ENCODE data around the gene CST11. TPM values are rescaled to one million over a fixed set of nuclear protein-coding genes. Genes with fewer than 3 reads are reported as not detected.
"Not testable (repeated sequence)": the region's sequence is repeated elsewhere in the genome, so short reads cannot be mapped to it uniquely, and the experiment has no call there.

The CST11 gene
- total RNA-seq, 2 experiments from 2014 or later, result not detected

DNA sequence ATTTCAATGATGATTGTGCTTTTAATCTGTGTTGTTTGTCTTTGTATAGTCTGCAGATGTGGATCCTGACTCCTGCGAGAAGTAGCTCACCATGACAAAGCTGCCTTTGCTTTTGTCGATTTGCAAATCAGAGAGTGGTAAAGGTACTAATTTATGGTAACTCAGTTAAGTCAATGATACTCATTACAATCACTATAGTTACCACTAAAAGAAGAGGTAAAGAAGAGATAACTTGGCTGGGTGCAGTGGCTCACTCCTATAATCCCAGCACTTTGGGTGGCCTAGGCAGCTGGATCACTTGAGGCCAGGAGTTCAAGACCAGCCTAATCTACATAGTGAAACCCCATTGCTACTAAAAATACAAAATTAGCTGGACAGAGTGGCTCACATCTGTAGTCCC lies 20.6 kb upstream of the CST11 start:
- CTCF ChIA-PET; H3K4me1 Mint-ChIP-seq; H3K4me3 Mint-ChIP-seq; H3K27me3 Mint-ChIP-seq; H3K27ac Mint-ChIP-seq; H3K36me3 Mint-ChIP-seq (ENCODE audit: low read depth); H3K9me3 Mint-ChIP-seq; DNase-seq; POLR2A ChIA-PET: not testable (repeated sequence)

GRCh38 chr20:23472306-23472705 lies 19.6 kb upstream of the CST11 start:
- POLR2A ChIA-PET; CTCF ChIA-PET; H3K36me3 Mint-ChIP-seq (ENCODE audit: low read depth); H3K9me3 Mint-ChIP-seq; H3K27ac Mint-ChIP-seq; DNase-seq; H3K4me3 Mint-ChIP-seq; H3K4me1 Mint-ChIP-seq: not testable (repeated sequence)
- peaks cover 11% of the 10 kb centered on the region for H3K27me3 Mint-ChIP-seq

DNA sequence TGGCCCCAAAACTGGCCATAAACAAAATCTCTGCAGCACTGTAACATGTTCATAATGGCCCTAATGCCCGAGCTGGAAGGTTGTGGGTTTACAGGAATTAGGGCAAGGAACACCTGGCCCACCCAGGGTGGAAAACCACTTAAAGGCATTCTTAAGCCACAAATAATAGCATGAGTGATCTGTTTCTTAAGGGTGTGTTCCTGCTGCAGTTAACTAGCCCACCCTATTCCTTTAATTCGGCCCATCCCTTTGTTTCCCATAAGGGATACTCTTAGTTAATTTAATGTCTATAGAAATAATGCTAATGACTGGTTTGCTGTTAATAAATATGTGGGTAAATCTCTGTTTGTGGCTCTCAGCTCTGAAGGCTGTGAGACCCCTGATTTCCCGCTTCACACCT lies 14.3 kb upstream of the CST11 start:
- POLR2A ChIA-PET; H3K4me1 Mint-ChIP-seq; CTCF ChIA-PET; DNase-seq; H3K4me3 Mint-ChIP-seq; H3K27ac Mint-ChIP-seq; H3K36me3 Mint-ChIP-seq (ENCODE audit: low read depth): not testable (repeated sequence)
- peaks cover 13% of the 10 kb centered on the region for H3K27me3 Mint-ChIP-seq
- peaks cover 18% of the 10 kb centered on the region for H3K9me3 Mint-ChIP-seq

- H3K9me3 Mint-ChIP-seq, result peaks cover 8% of the 10 kb centered on the region
- H3K27ac Mint-ChIP-seq, result no peak overlapping the region
- no peak overlapping the region for H3K4me3 Mint-ChIP-seq
- no peaks in the 10 kb centered on the region for H3K36me3 Mint-ChIP-seq (ENCODE audit: low read depth)
- H3K27me3 Mint-ChIP-seq, result peaks cover 15% of the 10 kb centered on the region
- CTCF ChIA-PET, result no interaction called here
- H3K4me1 Mint-ChIP-seq, result peaks cover 11% of the 10 kb centered on the region
- POLR2A ChIA-PET, result no interaction called here
- no peak for DNase-seq
Measured at GRCh38 chr20:23461180-23461579, 8.5 kb upstream of the CST11 start.

- no peaks in the 10 kb centered on the region for H3K9me3 Mint-ChIP-seq
- no peaks in the 10 kb centered on the region for H3K36me3 Mint-ChIP-seq (ENCODE audit: low read depth)
- peaks cover 17% of the 10 kb centered on the region for H3K4me1 Mint-ChIP-seq
- DNase-seq, result no peak
- peaks cover 12% of the 10 kb centered on the region for H3K27me3 Mint-ChIP-seq
- POLR2A ChIA-PET, result no interaction called here
- CTCF ChIA-PET, result interaction anchor here (1.3 kb wide), 1 partner anchor 17 kb away, joined by 3 read pairs; no protein-coding TSS in a partner anchor
- H3K4me3 Mint-ChIP-seq, result no peak overlapping the region
- no peak overlapping the region for H3K27ac Mint-ChIP-seq
Measured at GRCh38 chr20:23459461-23460150, 6.9 kb upstream of the CST11 start.

- CTCF ChIA-PET, result no interaction called here
- peaks cover 17% of the 10 kb centered on the region for H3K4me1 Mint-ChIP-seq
- H3K36me3 Mint-ChIP-seq (ENCODE audit: low read depth), result no peaks in the 10 kb centered on the region
- H3K27ac Mint-ChIP-seq, result peak overlapping the region; percentile 62
- no peak for DNase-seq
- H3K9me3 Mint-ChIP-seq, result no peaks in the 10 kb centered on the region
- H3K27me3 Mint-ChIP-seq, result peaks cover 9% of the 10 kb centered on the region
- no peak overlapping the region for H3K4me3 Mint-ChIP-seq
- POLR2A ChIA-PET, result no interaction called here
Measured at GRCh38 chr20:23456873-23457272, 4.2 kb upstream of the CST11 start.

GRCh38 chr20:23456409-23456808 lies 3.7 kb upstream of the CST11 start:
- Mint-ChIP-seq H3K9me3 (no peaks in the 10 kb centered on the region), H3K36me3 (ENCODE audit: low read depth) (no peaks in the 10 kb centered on the region), H3K4me3 (no peak overlapping the region), H3K4me1 (peaks cover 17% of the 10 kb centered on the region), H3K27ac (peak overlapping the region; percentile 22), H3K27me3 (peaks cover 5% of the 10 kb centered on the region)
- ChIA-PET CTCF (no interaction called here), POLR2A (no interaction called here)
- no peak for DNase-seq

DNA sequence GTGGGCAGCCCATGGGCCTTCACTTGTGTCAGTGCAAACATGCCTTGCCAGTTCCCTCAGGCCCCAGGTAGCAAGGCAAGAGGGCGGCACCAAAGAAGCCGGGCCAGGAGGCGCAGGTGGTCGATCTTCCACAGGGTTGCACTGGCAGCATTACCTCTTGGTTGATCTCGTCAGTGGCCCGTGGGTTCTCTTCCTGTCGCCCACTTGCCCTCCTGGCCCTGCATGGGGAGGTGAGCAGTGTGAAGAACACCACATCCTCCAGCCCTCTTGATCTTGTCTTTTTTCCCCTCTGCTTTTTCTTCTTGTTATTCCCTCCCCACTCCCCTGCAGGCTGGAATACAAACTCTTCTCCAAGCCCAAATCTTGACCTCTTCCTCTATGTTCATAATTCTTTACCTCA lies 3.0 kb upstream of the CST11 start:
- DNase-seq, result no peak
- CTCF ChIA-PET, result no interaction called here
- H3K4me1 Mint-ChIP-seq, result peaks cover 17% of the 10 kb centered on the region
- H3K4me3 Mint-ChIP-seq, result no peak overlapping the region
- no peaks in the 10 kb centered on the region for H3K9me3 Mint-ChIP-seq
- POLR2A ChIA-PET, result no interaction called here
- peaks cover 5% of the 10 kb centered on the region for H3K27me3 Mint-ChIP-seq
- peak overlapping the region; percentile 52 for H3K27ac Mint-ChIP-seq
- no peaks in the 10 kb centered on the region for H3K36me3 Mint-ChIP-seq (ENCODE audit: low read depth)

GRCh38 chr20:23454816-23455215 lies 2.1 kb upstream of the CST11 start:
- Mint-ChIP-seq H3K27me3 (peaks cover 4% of the 10 kb centered on the region), H3K36me3 (ENCODE audit: low read depth) (no peaks in the 10 kb centered on the region), H3K27ac (no peak overlapping the region), H3K9me3 (no peaks in the 10 kb centered on the region), H3K4me1 (peaks cover 18% of the 10 kb centered on the region), H3K4me3 (no peak overlapping the region)
- no peak for DNase-seq
- CTCF ChIA-PET, result no interaction called here
- POLR2A ChIA-PET, result no interaction called here

DNA sequence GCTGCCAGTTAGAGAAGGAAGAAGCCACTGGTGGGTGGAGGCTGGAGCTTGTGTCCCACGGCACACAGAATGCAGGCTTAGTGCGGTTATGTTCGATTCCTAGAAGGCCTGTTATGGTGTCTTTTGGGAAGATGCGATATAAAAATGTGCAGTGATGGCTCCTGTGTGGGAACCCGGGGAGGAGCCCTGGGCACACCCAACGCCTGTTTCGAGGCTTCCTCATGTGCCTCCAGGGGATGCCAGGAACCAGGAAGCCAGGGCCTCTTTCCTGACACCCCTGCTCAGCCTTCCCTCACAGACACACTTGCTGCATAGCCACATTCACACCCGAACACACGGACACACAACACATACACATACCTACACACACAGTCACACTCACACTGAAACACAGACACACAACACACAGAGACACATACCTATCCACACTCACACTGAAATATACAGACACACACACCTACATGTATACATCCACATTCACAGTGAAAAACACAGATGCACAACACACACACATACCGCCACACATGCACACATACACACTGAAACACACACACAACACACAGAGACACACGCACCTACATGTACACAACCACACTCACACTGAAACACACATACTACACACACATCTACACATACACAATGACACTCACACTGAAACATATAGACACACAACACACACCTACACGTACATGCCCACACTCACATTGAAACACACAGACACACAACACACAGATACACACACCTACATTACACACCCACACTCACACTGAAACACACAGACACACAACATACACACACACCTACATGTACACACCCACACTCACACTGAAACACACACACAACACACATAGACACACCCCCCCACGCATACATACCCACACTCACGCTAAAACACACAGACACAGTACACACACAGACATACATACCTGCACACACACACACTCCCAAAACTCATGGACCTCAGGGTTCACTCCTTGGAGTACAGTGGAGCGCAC lies 1.2 kb upstream of the CST11 start:
- Mint-ChIP-seq H3K36me3 (ENCODE audit: low read depth) (no peaks in the 10 kb centered on the region), H3K9me3 (no peaks in the 10 kb centered on the region), H3K27ac (no peak overlapping the region), H3K4me3 (no peak overlapping the region), H3K27me3 (no peaks in the 10 kb centered on the region), H3K4me1 (peaks cover 27% of the 10 kb centered on the region)
- CTCF ChIA-PET, result no interaction called here
- POLR2A ChIA-PET, result no interaction called here
- DNase-seq, result no peak

- ChIA-PET CTCF (no interaction called here), POLR2A (no interaction called here)
- Mint-ChIP-seq H3K36me3 (ENCODE audit: low read depth) (no peaks in the 10 kb centered on the region), H3K4me3 (no peak overlapping the region), H3K27me3 (no peaks in the 10 kb centered on the region), H3K4me1 (peaks cover 24% of the 10 kb centered on the region), H3K9me3 (no peaks in the 10 kb centered on the region), H3K27ac (no peak overlapping the region)
- no peak for DNase-seq
Measured at GRCh38 chr20:23451956-23452487, 654 bp downstream of the CST11 start.

- ChIA-PET CTCF (interaction anchor here (0.6 kb wide), 1 partner anchor 215 kb away, joined by 3 read pairs; no protein-coding TSS in a partner anchor), POLR2A (no interaction called here)
- H3K9me3 Mint-ChIP-seq, result no peaks in the 10 kb centered on the region
- H3K4me1 Mint-ChIP-seq, result peaks cover 12% of the 10 kb centered on the region
- DNase-seq, result no peak
- H3K27me3 Mint-ChIP-seq, result no peaks in the 10 kb centered on the region
- no peaks in the 10 kb centered on the region for H3K36me3 Mint-ChIP-seq (ENCODE audit: low read depth)
- H3K4me3 Mint-ChIP-seq, result no peak overlapping the region
- H3K27ac Mint-ChIP-seq, result no peak overlapping the region
Measured at GRCh38 chr20:23450877-23451276, 1.8 kb downstream of the CST11 start.

DNA sequence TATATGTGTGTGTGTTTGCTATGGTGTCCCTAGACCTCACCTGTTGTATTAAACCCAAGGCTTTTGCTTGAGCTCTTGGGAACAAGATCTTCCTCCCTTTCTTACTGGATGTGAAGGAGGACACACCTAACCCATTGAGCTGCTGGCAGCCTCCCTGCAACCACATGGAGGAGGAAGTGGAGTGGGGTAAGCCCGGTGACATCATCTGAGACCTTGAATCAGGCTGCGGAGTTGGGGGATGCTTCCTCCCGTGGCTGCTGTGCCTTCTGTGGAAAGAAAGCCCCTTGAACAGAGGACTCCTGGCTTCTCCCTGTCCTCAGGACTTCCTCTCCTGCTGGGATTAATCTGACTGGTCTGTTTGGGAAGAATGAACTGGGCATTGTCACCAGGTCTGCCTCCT lies 3.3 kb downstream of the CST11 start:
- peak; percentile 29 for DNase-seq
- Mint-ChIP-seq H3K9me3 (no peaks in the 10 kb centered on the region), H3K27me3 (no peaks in the 10 kb centered on the region), H3K36me3 (ENCODE audit: low read depth) (no peaks in the 10 kb centered on the region), H3K27ac (no peak overlapping the region), H3K4me3 (no peak overlapping the region), H3K4me1 (peaks cover 10% of the 10 kb centered on the region)
- ChIA-PET CTCF (interaction anchor here (0.6 kb wide), 1 partner anchor 43 kb away, joined by 3 read pairs; no protein-coding TSS in a partner anchor), POLR2A (no interaction called here)

Measured in activated CD4-positive, alpha-beta T cell treated with anti-CD3 and anti-CD28 coated beads, Interleukin-2, amount 10 ng/mL, durations not matched to agents 7 days and 5 days (primary cell).